Transverse colon (tissue), 4 donors: Measurements from ENCODE around the gene FAM174C. TPM values are rescaled to one million over a fixed set of nuclear protein-coding genes. Genes with fewer than 3 reads are reported as not detected.

Experiments used
- DNase-seq: peaks from one replicate; pipeline ENCODE4 v3.0.0-alpha.2; 2019
- H3K27ac ChIP-seq, 4 donors: fragments of 200-600 bp; sonication (generic); 2 replicates each; pipeline ENCODE4 v1.5.1; 2016 to 2018; ENCODE audit warnings: inconsistent platforms in 4 of 4
- H3K27me3 ChIP-seq: fragments of 200-600 bp; sonication (generic); 2 replicates; pipeline ENCODE4 v1.5.1; 2017; ENCODE audit warnings: inconsistent platforms
- H3K36me3 ChIP-seq, 4 donors: fragments of 200-600 bp; sonication (generic); 2 replicates each; pipeline ENCODE4 v1.5.1; 2017 to 2019; ENCODE audit warnings: inconsistent platforms in 4 of 4
- H3K4me1 ChIP-seq, 4 donors: fragments of 200-600 bp; sonication (generic); 2 replicates each; pipeline ENCODE4 v1.5.1; 2017 to 2020; ENCODE audit warnings: inconsistent platforms in 4 of 4
- H3K4me3 ChIP-seq, 4 donors: fragments of 200-600 bp; sonication (generic); 1 replicate in 1 of 4; 2 replicates in 3 of 4; pipeline versions ENCODE4 v1.5.1 to v1.6.1; 2017 to 2019; ENCODE audit warnings: inconsistent platforms in 4 of 4
- H3K9me3 ChIP-seq, 2 donors: fragments of 200-600 bp; sonication (generic); 2 replicates each; pipeline ENCODE4 v1.5.1; 2017 to 2019; ENCODE audit warnings: inconsistent platforms in 2 of 2
- EP300 ChIP-seq: sonication (generic); formaldehyde crosslinking; IDR thresholded peaks from one replicate; pipeline ENCODE4 v1.6.1; 2017; ENCODE audit warnings: antibody characterized with exemption, low read depth
- POLR2A ChIP-seq: fragments of 450-650 bp; IDR thresholded peaks from one replicate; pipeline ENCODE4 v1.6.1; 2016; ENCODE audit warnings: antibody characterized with exemption, mild to moderate bottlenecking, moderate library complexity
- POLR2AphosphoS5 ChIP-seq, 3 donors: sonication (generic); formaldehyde crosslinking; IDR thresholded peaks; one replicate each; pipeline ENCODE4 v1.6.1; 2016; ENCODE audit warnings: antibody characterized with exemption in 3 of 3
- WGBS, 2 donors: methylation state at CpG; one replicate each; pipeline ENCODE4 v1.1.5; 2018; ENCODE audit warnings: low coverage in 1 of 2; 5-methylcytosine and 5-hydroxymethylcytosine counted together
- in situ Hi-C, 4 donors: fragments of 200-750 bp; cut with MboI; loops; one replicate each; pipeline versions ENCODE4 v1.15.0 to v1.15.1; 2017; ENCODE audit warnings: low sequenced_read_pairs in 3 of 4, low pct_ligation_motif_present in 1 of 4, low pct_unique_long_range_greater_than_20kb in 1 of 4
- intact Hi-C: fragments of 100-400 bp; cut with DNase I; formaldehyde crosslinking; loops from one replicate; pipeline ENCODE4 v1.15.1; 2023; ENCODE audit warnings: low total_unique reads
- total RNA-seq, 4 donors: library from RNA; depleted of rRNA; stranded (reverse); fragments of >200 nt; gene quantifications; one replicate each; pipeline ENCODE4 v1.1.0, GENCODE V29; 2016
- TF ChIP-seq, protein P1 (sequence below), 5 experiments: fragments of 200-600 bp in 3 of 5; fragments of 450-650 bp in 2 of 5; sonication (generic) in 3 of 5; IDR thresholded peaks; 1 replicate in 2 of 5; 2 replicates in 3 of 5; pipeline ENCODE4 v1.5.1; 2016 to 2017; ENCODE audit warnings: antibody characterized with exemption in 5 of 5, inconsistent platforms in 3 of 5, mild to moderate bottlenecking in 2 of 5, moderate library complexity in 1 of 5

Gene FAM174C
- total RNA-seq, 4 donors from 2014 or later = 72.5 to 116 (median 99.0) TPM

DNA sequence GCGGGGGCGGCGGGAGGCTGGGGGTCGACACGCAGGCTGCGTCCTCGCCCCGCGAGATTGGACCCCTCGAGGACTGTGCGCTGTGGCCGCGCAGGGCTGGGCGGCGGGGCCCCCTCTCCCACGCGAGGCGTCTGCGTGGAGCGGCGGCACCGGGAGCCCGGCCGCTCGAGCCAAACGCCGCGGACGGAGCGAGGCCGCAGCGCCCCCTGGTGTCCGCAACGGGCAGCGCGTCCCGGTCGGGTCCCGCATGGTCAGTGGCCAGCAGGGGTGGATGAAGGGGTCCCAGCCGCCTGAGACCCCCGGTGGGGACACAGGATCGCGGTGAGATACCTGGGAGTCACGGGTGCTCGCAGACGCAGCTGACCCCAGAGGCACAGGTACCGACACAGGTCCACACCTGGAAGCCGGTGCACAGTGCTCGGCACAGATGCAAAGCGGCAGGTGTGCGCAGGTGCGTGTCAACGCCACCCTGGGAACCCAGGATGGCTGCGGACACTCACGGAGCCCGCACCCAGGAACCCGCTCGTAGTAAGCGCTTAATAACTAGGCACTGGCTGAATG is 8.3 kb upstream of the FAM174C start:
- peaks cover 0 to 5% (median 2%) of the 10 kb centered on the region in 4 donors for H3K36me3 ChIP-seq
- TF ChIP-seq EP300 = no peak
- TF ChIP-seq, protein P1, sequence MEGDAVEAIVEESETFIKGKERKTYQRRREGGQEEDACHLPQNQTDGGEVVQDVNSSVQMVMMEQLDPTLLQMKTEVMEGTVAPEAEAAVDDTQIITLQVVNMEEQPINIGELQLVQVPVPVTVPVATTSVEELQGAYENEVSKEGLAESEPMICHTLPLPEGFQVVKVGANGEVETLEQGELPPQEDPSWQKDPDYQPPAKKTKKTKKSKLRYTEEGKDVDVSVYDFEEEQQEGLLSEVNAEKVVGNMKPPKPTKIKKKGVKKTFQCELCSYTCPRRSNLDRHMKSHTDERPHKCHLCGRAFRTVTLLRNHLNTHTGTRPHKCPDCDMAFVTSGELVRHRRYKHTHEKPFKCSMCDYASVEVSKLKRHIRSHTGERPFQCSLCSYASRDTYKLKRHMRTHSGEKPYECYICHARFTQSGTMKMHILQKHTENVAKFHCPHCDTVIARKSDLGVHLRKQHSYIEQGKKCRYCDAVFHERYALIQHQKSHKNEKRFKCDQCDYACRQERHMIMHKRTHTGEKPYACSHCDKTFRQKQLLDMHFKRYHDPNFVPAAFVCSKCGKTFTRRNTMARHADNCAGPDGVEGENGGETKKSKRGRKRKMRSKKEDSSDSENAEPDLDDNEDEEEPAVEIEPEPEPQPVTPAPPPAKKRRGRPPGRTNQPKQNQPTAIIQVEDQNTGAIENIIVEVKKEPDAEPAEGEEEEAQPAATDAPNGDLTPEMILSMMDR (IDR thresholded peaks at IDR 0.05) = peak; percentile 91 to 99 (median 96)
- peak in 1 of 3 donors; percentile 30 for TF ChIP-seq POLR2AphosphoS5 (IDR thresholded peaks at IDR 0.05)
- H3K9me3 ChIP-seq = no peaks in the 10 kb centered on the region
- peak overlapping the region; percentile 98 to 100 (median 98) for H3K27ac ChIP-seq
- peak overlapping the region; percentile 32 to 62 (median 49) for H3K4me3 ChIP-seq
- no peaks in the 10 kb centered on the region for H3K27me3 ChIP-seq
- DNase-seq = peak; percentile 82
- in situ Hi-C loops (no loop called here), intact Hi-C loops (loop anchor here (1.0 kb wide), 1 partner anchor 23 kb away; no protein-coding TSS in a partner anchor)
- H3K4me1 ChIP-seq = peaks cover 59 to 80% (median 74%) of the 10 kb centered on the region in 4 donors
- 0% methylated on average over 28 of the region's 59 CpGs; no CpG with 5 or more reads in 1 of the 2 donors for WGBS, 2 donors

DNA sequence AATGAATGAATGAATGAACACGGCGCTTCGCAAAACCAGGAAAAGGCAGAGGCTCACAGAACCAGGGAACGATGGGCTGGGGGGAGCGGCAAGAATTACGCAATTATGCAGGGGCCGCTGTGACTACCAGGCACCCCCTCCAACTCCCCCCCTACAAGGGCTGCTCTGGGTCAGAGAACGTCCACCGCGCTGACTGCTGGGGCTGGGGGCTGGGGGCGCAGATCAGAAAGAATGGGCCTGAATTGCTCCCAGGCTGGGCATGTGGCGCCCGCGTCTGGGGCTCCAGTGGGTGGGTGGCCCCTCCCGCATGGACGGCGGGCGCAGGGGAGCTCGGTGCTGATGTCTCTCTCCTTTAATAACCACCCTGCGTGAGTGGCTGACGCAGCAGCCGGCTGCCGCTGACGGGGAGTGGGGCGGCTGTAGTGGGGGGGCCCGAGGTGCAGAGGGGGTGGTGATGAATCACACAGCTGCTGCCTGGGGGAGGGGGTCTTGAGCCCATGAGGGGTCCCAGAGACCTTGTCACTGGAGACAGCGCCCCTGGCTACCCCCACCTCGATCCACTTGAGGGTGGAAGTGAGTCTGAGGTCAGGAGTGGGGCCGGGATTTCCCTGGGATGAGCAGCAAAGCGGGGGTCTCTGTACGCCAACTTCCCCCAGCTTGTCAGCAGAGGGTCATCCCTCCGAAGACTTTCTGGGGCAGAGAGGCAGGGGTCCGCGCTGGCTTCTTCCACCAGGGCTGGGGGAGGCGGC is 7.7 kb upstream of the FAM174C start:
- intact Hi-C loops (loop anchor here (1.0 kb wide), 1 partner anchor 23 kb away; no protein-coding TSS in a partner anchor), in situ Hi-C loops (no loop called here)
- no peak for DNase-seq
- peak overlapping the region; percentile 98 to 100 (median 100) for H3K27ac ChIP-seq
- TF ChIP-seq, protein P1 (IDR thresholded peaks at IDR 0.05) = no peak
- no peak for TF ChIP-seq POLR2A
- no peak for TF ChIP-seq POLR2AphosphoS5 (IDR thresholded peaks at IDR 0.05)
- no peak for TF ChIP-seq EP300
- H3K9me3 ChIP-seq = no peaks in the 10 kb centered on the region
- peak overlapping the region in 2 of 4 donors; percentile 58 to 62 for H3K4me3 ChIP-seq
- WGBS, 2 donors = 25 to 33% methylated on average over 8 to 16 of the region's 35 CpGs
- H3K27me3 ChIP-seq = no peaks in the 10 kb centered on the region
- H3K36me3 ChIP-seq = peaks cover 0 to 8% (median 4%) of the 10 kb centered on the region in 4 donors
- peaks cover 59 to 80% (median 74%) of the 10 kb centered on the region in 4 donors for H3K4me1 ChIP-seq

DNA sequence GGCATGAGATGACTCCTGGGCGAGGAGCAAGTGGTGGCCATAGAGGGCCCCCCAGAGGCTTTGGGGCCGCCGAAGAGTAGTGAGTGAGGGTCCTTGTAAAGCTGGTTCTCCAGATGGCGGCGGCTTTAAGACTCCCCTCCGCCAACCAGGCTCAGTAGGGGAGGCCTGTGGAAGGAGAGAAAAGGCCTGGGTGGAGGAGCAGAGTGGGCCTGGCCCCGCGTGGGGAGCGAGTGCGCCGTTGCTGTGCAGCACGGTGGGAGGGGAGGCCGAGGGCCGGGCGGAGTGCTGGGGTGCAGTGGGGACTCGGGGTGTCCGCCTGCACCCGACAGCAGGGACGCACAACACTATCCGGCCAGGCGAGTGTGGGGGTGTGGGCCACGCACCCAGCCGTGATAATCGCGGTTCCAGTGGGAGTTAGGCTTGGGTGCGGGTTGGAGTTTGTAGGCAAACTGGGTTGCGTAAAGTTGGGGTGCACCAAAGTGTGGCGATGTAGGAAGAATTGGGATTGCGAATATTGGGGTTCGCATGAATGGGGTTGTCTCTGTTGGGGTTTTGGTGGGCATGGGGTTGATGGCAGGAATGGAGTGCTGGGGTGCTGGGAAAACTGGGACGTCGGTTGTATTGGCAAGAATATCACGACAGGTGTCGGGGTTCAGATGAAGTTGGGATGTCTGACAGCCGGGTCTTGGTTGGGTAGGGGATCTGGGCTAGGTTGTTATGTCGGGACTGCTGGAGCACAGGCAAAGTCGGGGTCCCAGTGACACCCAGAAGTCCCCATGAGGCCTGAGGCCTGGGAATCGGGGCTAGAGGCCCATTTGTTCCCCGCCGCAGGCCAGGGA is 6.9 kb upstream of the FAM174C start:
- Histone ChIP-seq H3K27me3 (no peaks in the 10 kb centered on the region), H3K4me3 (peak overlapping the region in 1 of 4 donors; percentile 85), H3K9me3 (no peaks in the 10 kb centered on the region), H3K36me3 (peaks cover 0 to 16% (median 8%) of the 10 kb centered on the region in 4 donors), H3K4me1 (peaks cover 60 to 78% (median 74%) of the 10 kb centered on the region in 4 donors), H3K27ac (peak overlapping the region; percentile 98 to 100 (median 100))
- DNase-seq = no peak
- WGBS, 2 donors = 55 to 63% methylated on average over 8 to 40 of the region's 40 CpGs
- intact Hi-C loops (no loop called here), in situ Hi-C loops (no loop called here)
- no peak for TF ChIP-seq EP300
- no peak for TF ChIP-seq POLR2A
- TF ChIP-seq, protein P1 (IDR thresholded peaks at IDR 0.05) = no peak
- no peak for TF ChIP-seq POLR2AphosphoS5 (IDR thresholded peaks at IDR 0.05)
